C4-2B (cell line): Measurements from ENCODE around the gene CRYBB1.

ENCODE experiments used
- H3K27ac ChIP-seq: fragments of 450-650 bp; 2 replicates; pipeline ENCODE4 v1.5.1; 2017
- ZFX ChIP-seq: fragments of 450-650 bp; IDR thresholded peaks from 2 replicates; pipeline ENCODE4 v1.6.1; 2017
- TF ChIP-seq, protein P1 (sequence below): fragments of 450-650 bp; conservative IDR thresholded peaks from 2 replicates; pipeline ENCODE4 v1.5.1; 2017; ENCODE audit warnings: mild to moderate bottlenecking

CRYBB1 gene

DNA sequence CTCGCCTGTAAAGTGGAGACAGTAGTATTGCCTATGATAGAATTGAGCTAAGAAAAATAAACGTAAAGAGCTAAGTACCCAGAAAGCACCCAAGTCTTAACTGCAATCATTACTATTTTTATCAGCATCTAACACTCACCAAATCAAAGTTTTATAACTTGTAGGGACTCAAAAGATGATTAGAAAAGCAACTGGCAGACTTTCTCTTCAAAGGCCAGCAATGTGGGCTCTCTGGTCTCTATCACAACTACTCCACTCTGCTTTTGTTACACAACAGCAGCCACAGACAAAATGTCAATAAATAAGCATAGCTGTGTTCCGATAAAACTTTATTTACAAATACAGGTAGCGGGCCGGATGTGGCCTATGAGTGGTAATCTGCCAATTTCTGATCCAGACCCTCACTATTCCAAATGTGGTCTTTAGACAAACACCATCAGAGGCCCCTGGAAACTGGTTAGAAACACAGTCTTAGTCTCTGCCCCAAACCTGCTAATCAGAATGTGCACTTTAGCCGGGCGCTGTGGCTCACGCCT, 36.1 kb downstream of the CRYBB1 start:
- no peak overlapping the region for H3K27ac ChIP-seq
- TF ChIP-seq, protein P1, sequence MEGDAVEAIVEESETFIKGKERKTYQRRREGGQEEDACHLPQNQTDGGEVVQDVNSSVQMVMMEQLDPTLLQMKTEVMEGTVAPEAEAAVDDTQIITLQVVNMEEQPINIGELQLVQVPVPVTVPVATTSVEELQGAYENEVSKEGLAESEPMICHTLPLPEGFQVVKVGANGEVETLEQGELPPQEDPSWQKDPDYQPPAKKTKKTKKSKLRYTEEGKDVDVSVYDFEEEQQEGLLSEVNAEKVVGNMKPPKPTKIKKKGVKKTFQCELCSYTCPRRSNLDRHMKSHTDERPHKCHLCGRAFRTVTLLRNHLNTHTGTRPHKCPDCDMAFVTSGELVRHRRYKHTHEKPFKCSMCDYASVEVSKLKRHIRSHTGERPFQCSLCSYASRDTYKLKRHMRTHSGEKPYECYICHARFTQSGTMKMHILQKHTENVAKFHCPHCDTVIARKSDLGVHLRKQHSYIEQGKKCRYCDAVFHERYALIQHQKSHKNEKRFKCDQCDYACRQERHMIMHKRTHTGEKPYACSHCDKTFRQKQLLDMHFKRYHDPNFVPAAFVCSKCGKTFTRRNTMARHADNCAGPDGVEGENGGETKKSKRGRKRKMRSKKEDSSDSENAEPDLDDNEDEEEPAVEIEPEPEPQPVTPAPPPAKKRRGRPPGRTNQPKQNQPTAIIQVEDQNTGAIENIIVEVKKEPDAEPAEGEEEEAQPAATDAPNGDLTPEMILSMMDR: no peak
- TF ChIP-seq ZFX: no peak

DNA sequence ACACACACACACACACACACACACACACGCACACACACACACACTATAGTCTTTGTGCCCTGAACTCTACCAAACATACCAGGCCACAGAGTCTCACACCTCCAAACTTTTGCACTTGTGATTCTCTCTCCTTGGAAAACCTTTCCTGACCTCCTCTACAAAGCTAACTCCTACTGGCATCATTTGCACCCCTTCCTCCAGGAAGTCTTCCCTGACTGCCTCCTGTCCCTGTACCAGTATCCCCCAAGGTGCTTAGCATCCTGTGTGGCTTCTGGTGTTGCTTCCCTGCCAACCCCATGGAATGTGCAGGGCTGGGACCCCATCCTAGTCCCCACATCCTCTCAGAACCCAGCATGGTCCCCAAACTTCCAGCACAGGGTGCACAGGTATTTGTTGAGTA, 36.8 kb downstream of the CRYBB1 start:
- no peak for TF ChIP-seq ZFX
- TF ChIP-seq, protein P1: no peak
- H3K27ac ChIP-seq: no peak overlapping the region

GRCh38 chr22:26580240-26580962, 37.4 kb downstream of the CRYBB1 start:
- no peak for TF ChIP-seq ZFX
- TF ChIP-seq, protein P1: no peak
- no peak overlapping the region for H3K27ac ChIP-seq

DNA sequence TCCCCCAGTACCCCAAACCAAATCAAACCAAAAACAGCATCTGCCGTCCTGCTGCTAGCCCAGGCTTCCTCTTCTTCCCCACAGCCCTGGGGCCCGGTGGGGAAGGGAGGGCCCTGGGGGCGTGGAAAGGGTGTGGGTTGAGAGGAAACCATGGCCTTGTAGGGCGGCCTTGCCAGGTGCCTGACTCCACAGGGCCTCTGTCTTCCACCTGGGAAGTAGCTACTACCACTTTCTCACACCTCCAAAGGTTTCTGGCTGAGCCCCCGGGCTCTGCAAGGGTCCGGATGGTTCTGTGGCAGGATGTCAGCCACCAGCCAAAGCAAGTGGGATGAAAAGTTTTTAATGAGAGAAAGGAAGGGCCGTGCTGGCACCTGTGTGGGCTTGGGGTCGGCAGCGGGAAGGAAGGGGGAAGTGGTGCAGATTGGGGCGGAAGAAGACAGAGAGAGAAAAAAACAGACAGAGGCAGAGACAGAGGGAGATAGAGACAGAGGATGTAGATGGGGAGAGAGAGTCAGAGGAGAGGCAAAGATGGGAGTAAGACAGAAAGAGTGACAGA, 38.4 kb downstream of the CRYBB1 start:
- H3K27ac ChIP-seq: no peak overlapping the region

GRCh38 chr22:26577081-26577480, 40.7 kb downstream of the CRYBB1 start:
- H3K27ac ChIP-seq: no peak overlapping the region
- TF ChIP-seq, protein P1: no peak
- no peak for TF ChIP-seq ZFX

More for the DNA sequence above, 38.4 kb downstream of the CRYBB1 start:
- TF ChIP-seq ZFX: no peak
- TF ChIP-seq, protein P1: no peak

- no peak for TF ChIP-seq ZFX
- TF ChIP-seq, protein P1: no peak
- no peak overlapping the region for H3K27ac ChIP-seq
Measured at GRCh38 chr22:26576026-26576680, 41.7 kb downstream of the CRYBB1 start.
